GM23248 (cell line): ENCODE measurements around the gene NHEJ1. TPM values are rescaled to one million over a fixed set of nuclear protein-coding genes. Genes with fewer than 3 reads are reported as not detected.
A peak's percentile ranks its signal among the peaks of the same experiment; 100 is the strongest.

ENCODE experiments used
- DNase-seq: peaks from one replicate; pipeline ENCODE4 v3.0.0-alpha.2; 2015
- H2AFZ ChIP-seq: fragments of 200-600 bp; sonication (generic); 2 replicates; pipeline ENCODE4 v1.6.1; 2016; ENCODE audit warnings: antibody characterized with exemption
- H3F3A ChIP-seq: fragments of 200-600 bp; sonication (generic); 2 replicates; pipeline ENCODE4 v1.6.1; 2016; ENCODE audit warnings: mild to moderate bottlenecking, antibody characterized with exemption, mixed run types; ENCODE audit not compliant: insufficient read depth
- H3K27ac ChIP-seq: fragments of 200-600 bp; sonication (generic); 2 replicates; pipeline ENCODE4 v1.5.1; 2016; ENCODE audit warnings: mild to moderate bottlenecking
- H3K27me3 ChIP-seq: fragments of 200-600 bp; sonication (generic); replicated peaks from 2 replicates; pipeline ENCODE4 v1.6.1; 2016; ENCODE audit warnings: mild to moderate bottlenecking; ENCODE audit not compliant: insufficient read depth
- H3K36me3 ChIP-seq: fragments of 200-600 bp; sonication (generic); 2 replicates; pipeline ENCODE4 v1.6.1; 2016; ENCODE audit warnings: low read depth, mild to moderate bottlenecking
- H3K4me1 ChIP-seq: fragments of 200-600 bp; sonication (generic); 2 replicates; pipeline ENCODE4 v1.6.1; 2016; ENCODE audit warnings: mild to moderate bottlenecking; ENCODE audit not compliant: insufficient read depth
- H3K4me2 ChIP-seq: fragments of 200-600 bp; sonication (generic); one replicate; pipeline ENCODE4 v1.6.1; 2016; ENCODE audit warnings: mild to moderate bottlenecking; ENCODE audit not compliant: unreplicated experiment
- H3K4me3 ChIP-seq: fragments of 200-600 bp; sonication (generic); 2 replicates; pipeline ENCODE4 v1.5.1; 2016; ENCODE audit warnings: mild to moderate bottlenecking
- H3K79me2 ChIP-seq: fragments of 200-600 bp; sonication (generic); 2 replicates; pipeline ENCODE4 v1.6.1; 2016; ENCODE audit warnings: mild to moderate bottlenecking; ENCODE audit not compliant: insufficient read depth
- H3K9ac ChIP-seq: fragments of 200-600 bp; sonication (generic); 2 replicates; pipeline ENCODE4 v1.6.1; 2016; ENCODE audit warnings: mild to moderate bottlenecking
- H3K9me2 ChIP-seq: fragments of 200-600 bp; sonication (generic); 2 replicates; pipeline ENCODE4 v1.6.1; 2016; ENCODE audit warnings: mixed run types, mild to moderate bottlenecking, moderate library complexity; ENCODE audit not compliant: insufficient read depth
- H3K9me3 ChIP-seq: fragments of 200-600 bp; sonication (generic); one replicate; pipeline ENCODE4 v1.6.1; 2017; ENCODE audit warnings: low read depth
- H4K20me1 ChIP-seq: fragments of 200-600 bp; sonication (generic); 2 replicates; pipeline ENCODE4 v1.6.0; 2016; ENCODE audit not compliant: insufficient read depth
- EZH2 ChIP-seq: fragments of 200-600 bp; sonication (generic); IDR thresholded peaks from 2 replicates; pipeline ENCODE4 v1.6.1; 2018; ENCODE audit warnings: antibody characterized with exemption, mild to moderate bottlenecking; ENCODE audit not compliant: insufficient read depth, poor library complexity, severe bottlenecking
- EZH2phosphoT487 ChIP-seq: fragments of 200-600 bp; sonication (generic); IDR thresholded peaks from 2 replicates; pipeline ENCODE4 v1.6.1; 2018; ENCODE audit warnings: antibody characterized with exemption, moderate library complexity, mild to moderate bottlenecking, low read depth; ENCODE audit not compliant: insufficient read depth
- WGBS, 2 experiments: methylation state at CpG; one replicate each; pipeline ENCODE4 v1.1.6; 2015 to 2017; ENCODE audit warnings: low lambda C conversion rate in 2 of 2, low coverage in 1 of 2; ENCODE audit errors: missing lambda C conversion rate in 2 of 2; 5-methylcytosine and 5-hydroxymethylcytosine counted together
- in situ Hi-C: fragments of 300-500 bp; cut with MboI; formaldehyde crosslinking; loops from 2 replicates; pipeline ENCODE4 v1.15.0; 2020
- polyA plus RNA-seq: library from polyadenylated mRNA; unstranded; fragments of >200 nt; fragmentation: Nextera tagmentation; extraction: Ambion mirVana; gene quantifications from 2 replicates; pipeline ENCODE4 v1.2.1, GENCODE V29; 2016
- total RNA-seq: library from RNA; depleted of rRNA; stranded (reverse); fragments of >200 nt; shearing (Covaris generic); gene quantifications from 2 replicates; pipeline ENCODE4 v1.2.3, GENCODE V29; 2014

Gene NHEJ1
- total and polyA plus RNA-seq, 2 experiments from 2014 or later: 8.3 to 16.1 TPM

GRCh38 chr2:219087848-219088247 is 72.8 kb downstream of the NHEJ1 start:
- no peaks in the 10 kb centered on the region for H3K9me3 ChIP-seq
- in situ Hi-C loops: no loop called here
- DNase-seq: peak; percentile 6
- 81 to 87% methylated on average over 1 of the region's 1 CpG for WGBS, 2 experiments
- H3K27me3 ChIP-seq: no peaks in the 10 kb centered on the region; the same call in 1 of the 2 replicates
- no peaks in the 10 kb centered on the region for H4K20me1 ChIP-seq
- no peak overlapping the region for H3K4me3 ChIP-seq
- no peaks in the 10 kb centered on the region for H3F3A ChIP-seq
- no peak overlapping the region for H3K27ac ChIP-seq
- no peak overlapping the region for H2AFZ ChIP-seq
- no peaks in the 10 kb centered on the region for H3K4me1 ChIP-seq
- no peak overlapping the region for H3K9ac ChIP-seq
- no peaks in the 10 kb centered on the region for H3K79me2 ChIP-seq
- no peak for TF ChIP-seq EZH2
- TF ChIP-seq EZH2phosphoT487: no peak
- no peak overlapping the region for H3K4me2 ChIP-seq
- H3K36me3 ChIP-seq: no peaks in the 10 kb centered on the region
- no peaks in the 10 kb centered on the region for H3K9me2 ChIP-seq

DNA sequence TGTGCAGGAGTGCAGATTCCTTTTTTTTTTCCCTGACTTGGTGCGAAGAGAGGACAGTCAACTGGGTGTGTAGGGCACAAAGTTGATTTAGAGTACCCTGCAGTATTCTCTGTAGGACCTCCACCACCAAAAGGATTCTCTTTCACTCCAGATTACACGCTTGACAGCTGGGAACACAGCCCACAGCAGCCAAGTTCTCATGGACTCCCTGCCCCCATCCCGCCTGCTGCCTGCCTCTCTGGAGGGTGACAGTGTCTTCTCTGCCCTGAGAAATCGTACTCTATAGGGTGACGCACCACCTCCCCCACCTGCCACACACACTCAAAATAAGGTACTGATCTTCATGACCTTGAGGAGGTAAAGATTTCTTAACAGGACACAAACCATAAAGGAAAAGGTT is 73.3 kb downstream of the NHEJ1 start:
- no peak for TF ChIP-seq EZH2
- TF ChIP-seq EZH2phosphoT487: no peak
- no peaks in the 10 kb centered on the region for H3K4me1 ChIP-seq
- no peak overlapping the region for H2AFZ ChIP-seq
- H3K4me3 ChIP-seq: no peak overlapping the region
- H3K36me3 ChIP-seq: no peaks in the 10 kb centered on the region
- no peaks in the 10 kb centered on the region for H3K9me2 ChIP-seq
- no peak for DNase-seq
- in situ Hi-C loops: no loop called here
- no peak overlapping the region for H3K9ac ChIP-seq
- H3K79me2 ChIP-seq: no peaks in the 10 kb centered on the region
- 90 to 92% methylated on average over 5 of the region's 5 CpGs for WGBS, 2 experiments
- no peaks in the 10 kb centered on the region; the same call in 1 of the 2 replicates for H3K27me3 ChIP-seq
- H3K4me2 ChIP-seq: no peak overlapping the region
- no peaks in the 10 kb centered on the region for H4K20me1 ChIP-seq
- H3F3A ChIP-seq: no peaks in the 10 kb centered on the region
- no peaks in the 10 kb centered on the region for H3K9me3 ChIP-seq
- H3K27ac ChIP-seq: no peak overlapping the region

GRCh38 chr2:219086196-219086595 is 74.4 kb downstream of the NHEJ1 start:
- H3K9me2 ChIP-seq: no peaks in the 10 kb centered on the region
- no peaks in the 10 kb centered on the region; the same call in 1 of the 2 replicates for H3K27me3 ChIP-seq
- DNase-seq: no peak
- no peaks in the 10 kb centered on the region for H3K9me3 ChIP-seq
- no peaks in the 10 kb centered on the region for H3K79me2 ChIP-seq
- H3K27ac ChIP-seq: no peak overlapping the region
- H3F3A ChIP-seq: no peaks in the 10 kb centered on the region
- H2AFZ ChIP-seq: no peak overlapping the region
- no peak for TF ChIP-seq EZH2
- no peak for TF ChIP-seq EZH2phosphoT487
- no peaks in the 10 kb centered on the region for H3K4me1 ChIP-seq
- in situ Hi-C loops: no loop called here
- no peak overlapping the region for H3K4me2 ChIP-seq
- no peak overlapping the region for H3K4me3 ChIP-seq
- no peaks in the 10 kb centered on the region for H4K20me1 ChIP-seq
- H3K36me3 ChIP-seq: no peaks in the 10 kb centered on the region
- H3K9ac ChIP-seq: no peak overlapping the region

DNA sequence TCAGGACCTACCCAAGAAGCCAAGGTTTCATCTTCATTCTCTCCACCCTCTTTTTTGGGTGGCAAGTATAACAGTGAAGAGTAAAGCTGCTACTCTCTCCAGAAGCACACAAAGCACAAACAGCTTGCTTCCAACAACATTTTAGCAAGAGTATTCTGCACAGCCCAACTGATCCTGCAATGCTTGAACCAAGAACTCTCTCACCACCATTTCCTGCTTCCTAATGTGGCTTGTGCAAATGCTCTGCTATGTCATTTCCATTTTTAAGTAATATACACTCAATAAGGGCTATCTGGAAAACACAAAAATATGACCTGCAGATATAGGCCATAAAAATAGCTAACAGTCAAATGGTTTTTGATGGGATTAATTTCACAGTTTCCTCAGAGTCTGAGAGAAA is 75.8 kb downstream of the NHEJ1 start:
- 0 out of 2 replicates have a peak, but pooled peaks cover under 1% of the 10 kb centered on the region for H3K4me1 ChIP-seq
- no peak overlapping the region for H3K9ac ChIP-seq
- no peak overlapping the region for H3K4me3 ChIP-seq
- in situ Hi-C loops: no loop called here
- H3K9me2 ChIP-seq: no peaks in the 10 kb centered on the region
- H3K79me2 ChIP-seq: no peaks in the 10 kb centered on the region
- no peak for TF ChIP-seq EZH2phosphoT487
- TF ChIP-seq EZH2: no peak
- H3K27ac ChIP-seq: no peak overlapping the region
- H3K4me2 ChIP-seq: no peak overlapping the region
- H3K27me3 ChIP-seq: no peaks in the 10 kb centered on the region; the same call in 1 of the 2 replicates
- H3K36me3 ChIP-seq: no peaks in the 10 kb centered on the region
- H4K20me1 ChIP-seq: no peaks in the 10 kb centered on the region
- DNase-seq: no peak
- no peaks in the 10 kb centered on the region for H3F3A ChIP-seq
- H2AFZ ChIP-seq: no peak overlapping the region
- H3K9me3 ChIP-seq: no peaks in the 10 kb centered on the region

DNA sequence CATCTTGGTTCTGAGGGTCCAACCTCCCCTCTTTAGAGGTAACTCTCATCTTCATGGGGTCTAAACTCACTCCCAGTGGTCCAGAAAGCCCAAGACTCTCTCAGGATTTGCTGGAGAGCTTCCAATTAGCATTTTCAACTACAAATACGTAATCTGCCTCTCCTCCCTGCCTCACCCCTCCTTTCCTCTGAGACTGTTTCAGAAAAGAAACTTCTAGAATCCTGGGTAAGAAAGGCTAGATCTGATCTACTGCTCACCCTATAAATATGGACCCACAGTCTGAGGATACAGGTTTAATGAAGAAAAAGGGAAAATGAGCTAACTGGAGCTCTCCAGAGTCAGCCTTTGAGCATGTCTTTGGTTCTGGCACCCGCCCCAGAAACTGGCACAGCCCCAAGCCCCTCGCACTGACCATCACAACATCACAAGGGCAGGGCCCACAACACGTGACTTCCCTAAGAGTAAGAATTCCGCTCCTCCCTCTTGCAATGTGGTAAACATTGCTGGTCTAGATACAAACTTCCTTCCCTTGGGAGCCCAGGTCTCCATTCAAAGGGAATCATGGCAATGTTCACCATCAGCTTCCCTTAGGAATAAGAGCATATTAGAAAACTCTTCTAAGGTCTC is 78.2 kb downstream of the NHEJ1 start:
- in situ Hi-C loops: no loop called here
- WGBS, 2 experiments: 77 to 86% methylated on average over 5 of the region's 5 CpGs
- Histone ChIP-seq H3K4me3 (no peak overlapping the region), H3K4me1 (peaks cover 8% of the 10 kb centered on the region; the same call in 1 of the 2 replicates), H3K9ac (no peak overlapping the region), H3K4me2 (no peak overlapping the region), H3K27ac (no peak overlapping the region), H3K36me3 (no peaks in the 10 kb centered on the region), H3K79me2 (no peaks in the 10 kb centered on the region), H3K9me2 (no peaks in the 10 kb centered on the region), H3K27me3 (no peaks in the 10 kb centered on the region; the same call in 1 of the 2 replicates), H2AFZ (no peak overlapping the region), H3F3A (no peaks in the 10 kb centered on the region), H3K9me3 (no peaks in the 10 kb centered on the region), H4K20me1 (0 out of 2 replicates have a peak, but pooled peaks cover 5% of the 10 kb centered on the region)
- TF ChIP-seq EZH2: no peak
- TF ChIP-seq EZH2phosphoT487: no peak
- no peak for DNase-seq
